HL-60/S4 treated with phorbol 12-myristate 13-acetate at 8.2 ng/mL for 4 days and 3 days (cell line): ENCODE results near the gene KAT2A.

ENCODE experiments used
- in situ Hi-C: fragments of 300-500 bp; cut with MboI; formaldehyde crosslinking; loops from 2 replicates; pipeline ENCODE4 v1.15.0; 2022; ENCODE audit warnings: low sequenced_read_pairs

The KAT2A gene

GRCh38 chr17:42135664-42136653 is 14.8 kb upstream of the KAT2A start:
- in situ Hi-C loops, result no loop called here

- in situ Hi-C loops, result no loop called here
Measured at GRCh38 chr17:42135151-42135550, 14.0 kb upstream of the KAT2A start.

- in situ Hi-C loops, result no loop called here
Measured at GRCh38 chr17:42133461-42134041, 12.4 kb upstream of the KAT2A start.

- in situ Hi-C loops, result no loop called here
Measured at GRCh38 chr17:42132941-42133340, 11.8 kb upstream of the KAT2A start.

GRCh38 chr17:42131981-42132432 is 10.8 kb upstream of the KAT2A start:
- in situ Hi-C loops, result no loop called here

GRCh38 chr17:42131232-42131631 is 10.1 kb upstream of the KAT2A start:
- in situ Hi-C loops, result no loop called here

- in situ Hi-C loops, result no loop called here
Measured at GRCh38 chr17:42130310-42130936, 9.3 kb upstream of the KAT2A start.

GRCh38 chr17:42129109-42129837 is 8.1 kb upstream of the KAT2A start:
- in situ Hi-C loops, result no loop called here

- in situ Hi-C loops, result no loop called here
Measured at GRCh38 chr17:42127414-42127813, 6.2 kb upstream of the KAT2A start.

GRCh38 chr17:42126836-42127235 is 5.7 kb upstream of the KAT2A start:
- in situ Hi-C loops, result no loop called here

GRCh38 chr17:42125565-42125964 is 4.4 kb upstream of the KAT2A start:
- in situ Hi-C loops, result no loop called here

- in situ Hi-C loops, result no loop called here
Measured at GRCh38 chr17:42124256-42124655, 3.1 kb upstream of the KAT2A start.

- in situ Hi-C loops, result no loop called here
Measured at GRCh38 chr17:42122371-42123303, 1.5 kb upstream of the KAT2A start, which contains the start of gene HSPB9. HSPB9 (plus strand) TSS chr17:42122804; CDS start chr17:42122851, 47 bp downstream.

GRCh38 chr17:42120161-42120769 is 902 bp downstream of the KAT2A start:
- in situ Hi-C loops, result no loop called here

GRCh38 chr17:42119301-42119700 is 1.9 kb downstream of the KAT2A start:
- in situ Hi-C loops, result loop anchor here (10.0 kb wide), 1 partner anchor 154 kb away; the partner anchor contains the start of gene CNP

GRCh38 chr17:42118545-42118944 is 2.6 kb downstream of the KAT2A start:
- in situ Hi-C loops, result loop anchor here (10.0 kb wide), 1 partner anchor 154 kb away; the partner anchor contains the start of gene CNP

GRCh38 chr17:42118126-42118510 is 3.0 kb downstream of the KAT2A start:
- in situ Hi-C loops, result loop anchor here (10.0 kb wide), 1 partner anchor 153 kb away; the partner anchor contains the start of gene CNP

- in situ Hi-C loops, result loop anchor here (10.0 kb wide), 1 partner anchor 153 kb away; the partner anchor contains the start of gene CNP
Measured at GRCh38 chr17:42117397-42118125, 3.6 kb downstream of the KAT2A start.
